Aorta (tissue), 5 donors: ENCODE data around the gene TMEM269. TPM values are rescaled to one million over a fixed set of nuclear protein-coding genes. Genes with fewer than 3 reads are reported as not detected.

Experiments
- ATAC-seq: fragments of 200-7000 bp; cut with Tn5 transposase; one replicate; pipeline ENCODE4 v1.9.1; 2022; ENCODE audit warnings: moderate library complexity; ENCODE audit not compliant: low FRiP score
- DNase-seq, 2 donors: peaks; one replicate each; pipeline ENCODE4 v3.0.0-alpha.2; 2020
- H3K27ac ChIP-seq, 2 donors: one replicate each; pipeline ENCODE4 v1.5.1; 2013; ENCODE audit warnings: low read length in 2 of 2, mild to moderate bottlenecking in 2 of 2, moderate library complexity in 2 of 2, control low read depth in 1 of 2, inconsistent platforms in 1 of 2, low read depth in 1 of 2
- H3K27me3 ChIP-seq, 2 donors: one replicate each; pipeline ENCODE4 v1.6.1; 2013; ENCODE audit warnings: control low read depth in 1 of 2, low read length in 1 of 2, mild to moderate bottlenecking in 1 of 2, moderate library complexity in 1 of 2; ENCODE audit not compliant: insufficient read depth in 2 of 2, control insufficient read depth in 1 of 2
- H3K36me3 ChIP-seq, 2 donors: one replicate each; pipeline ENCODE4 v1.6.1; 2013; ENCODE audit warnings: control low read depth in 1 of 2, low read length in 1 of 2, mild to moderate bottlenecking in 1 of 2; ENCODE audit not compliant: insufficient read depth in 2 of 2, control insufficient read depth in 1 of 2
- H3K4me1 ChIP-seq, 2 donors: one replicate each; pipeline ENCODE4 v1.6.1; 2013; ENCODE audit warnings: low read length in 2 of 2, control low read depth in 1 of 2, mild to moderate bottlenecking in 1 of 2, moderate library complexity in 1 of 2; ENCODE audit not compliant: insufficient read depth in 2 of 2, control insufficient read depth in 1 of 2
- H3K4me3 ChIP-seq, 2 donors: one replicate each; pipeline ENCODE4 v1.5.1; 2013; ENCODE audit warnings: low read length in 2 of 2, control low read depth in 1 of 2, mild to moderate bottlenecking in 1 of 2
- H3K9me3 ChIP-seq: one replicate; pipeline ENCODE4 v1.6.1; 2013; ENCODE audit warnings: mild to moderate bottlenecking, low read length; ENCODE audit not compliant: control insufficient read depth
- WGBS, 2 donors: extraction: QIAGEN DNeasy Blood & Tissue Kit; methylation state at CpG; one replicate each; pipeline ENCODE4 v1.1.7; 2013; 5-methylcytosine and 5-hydroxymethylcytosine counted together
- intact Hi-C, 2 donors: fragments of 100-400 bp; cut with DNase I; formaldehyde crosslinking; loops; one replicate each; pipeline versions ENCODE4 v1.14.2 to v1.15.0; 2022
- polyA plus RNA-seq, 2 donors: library from polyadenylated mRNA; stranded (reverse); fragments of 200-250 nt; gene quantifications; one replicate each; pipeline ENCODE4 v1.2.3, GENCODE V29; 2013
- total RNA-seq, 2 donors: library from RNA; stranded (reverse); fragmentation: NEBNext Ultra II Directional; extraction: Animal tissue kit (Norgen Biotek cat#: 25700); gene quantifications; one replicate each; pipeline ENCODE4 v1.2.1, GENCODE V29; 2021
- donor health status: healthy with polysubstance abuse.
- donor health status: Bipolar disorder and iron deficiency.
- donor health status: DM: no; HTN: no; CAD: no.
- donor health status: DM: no; HTN: no; CAD: no.
- donor health status: DM: yes; HTN: yes; CAD: no.

The TMEM269 gene
- total and polyA plus RNA-seq, 4 donors = 0.13 TPM; not detected in 3

DNA sequence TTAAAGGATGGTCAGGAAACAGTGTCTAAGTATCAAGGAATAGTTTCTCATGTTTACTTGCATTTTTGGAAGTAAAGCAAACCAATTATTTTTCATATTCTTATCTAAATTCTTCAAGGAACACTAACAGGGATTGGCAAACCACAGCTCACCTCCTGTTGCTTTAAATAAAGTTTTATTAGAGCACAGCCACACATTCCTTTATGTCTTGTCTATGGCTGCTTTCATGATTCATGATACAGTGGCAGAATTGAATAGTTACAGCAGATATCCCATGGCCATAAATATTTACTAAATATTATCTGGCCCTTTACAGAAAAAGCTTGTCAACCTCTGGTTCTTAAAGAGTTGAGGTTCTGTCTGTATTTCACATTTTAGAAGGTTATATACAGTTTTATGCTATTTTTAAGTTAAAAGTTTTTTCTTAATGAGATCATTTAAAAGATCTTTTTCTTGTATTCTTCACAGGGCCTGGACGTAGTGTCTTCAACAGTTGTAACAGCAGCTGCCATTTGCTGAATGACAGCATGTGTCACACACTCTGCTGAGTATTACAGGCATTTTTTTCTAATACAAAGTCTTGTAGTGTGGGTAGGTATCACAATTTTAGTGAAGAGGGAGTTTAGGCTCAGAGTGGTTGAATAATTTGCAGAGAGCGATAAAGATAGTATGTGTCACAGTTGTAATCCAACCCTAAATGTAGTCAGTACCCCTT is 64.2 kb downstream of the TMEM269 start:
- intact Hi-C loops = loop anchor here (10.0 kb wide), 2 partner anchors 84 to 164 kb away; partner anchors contain the start of genes C1orf50 (in 1 of the 2), P3H1 (in 1 of the 2) and YBX1 (in 1 of the 2)
- Histone ChIP-seq H3K27me3 (no peaks in the 10 kb centered on the region), H3K36me3 (peaks cover 0 to 2% of the 10 kb centered on the region in 2 donors), H3K9me3 (no peaks in the 10 kb centered on the region), H3K27ac (no peak overlapping the region), H3K4me1 (peaks cover 0 to 2% of the 10 kb centered on the region in 2 donors), H3K4me3 (no peak overlapping the region)
- ATAC-seq (no peak), DNase-seq (no peak)
- WGBS, 2 donors = 90 to 94% methylated on average over 2 of the region's 2 CpGs

DNA sequence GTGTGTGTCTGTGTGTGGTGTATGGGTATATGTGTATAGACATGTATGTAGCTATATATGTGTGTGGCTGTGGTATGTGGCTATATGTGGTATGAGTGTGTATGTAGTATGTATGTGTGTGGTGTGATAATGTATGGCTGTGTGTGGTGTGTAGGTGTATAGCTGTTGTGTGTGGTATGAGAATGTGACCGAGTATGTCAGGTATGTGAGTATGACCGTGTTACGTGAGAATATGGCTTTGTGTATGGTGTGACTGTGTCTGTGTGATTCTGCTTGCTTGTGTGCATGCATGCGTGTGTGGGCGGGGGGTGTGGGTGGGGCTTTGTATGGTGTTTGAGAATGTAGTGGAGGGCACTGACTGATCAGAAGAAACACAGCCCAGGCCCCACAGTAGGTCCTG is 65.2 kb downstream of the TMEM269 start:
- peaks cover 0 to 2% of the 10 kb centered on the region in 2 donors for H3K36me3 ChIP-seq
- intact Hi-C loops = loop anchor here (10.0 kb wide), 2 partner anchors 85 to 165 kb away; partner anchors contain the start of genes C1orf50 (in 1 of the 2), P3H1 (in 1 of the 2) and YBX1 (in 1 of the 2)
- no peaks in the 10 kb centered on the region for H3K27me3 ChIP-seq
- 92 to 96% methylated on average over 5 of the region's 5 CpGs for WGBS, 2 donors
- ATAC-seq (no peak), DNase-seq (no peak)
- H3K9me3 ChIP-seq = no peaks in the 10 kb centered on the region
- no peak overlapping the region for H3K4me3 ChIP-seq
- H3K4me1 ChIP-seq = peaks cover 0 to 2% of the 10 kb centered on the region in 2 donors
- H3K27ac ChIP-seq = no peak overlapping the region

Other genes starting within 250 kb of the TMEM269 start
- 10 to 100 TPM; 14.1 to 16.4 TPM for gene PPIH, start 126.6 kb upstream of the TMEM269 start, total RNA-seq
- 10 to 100 TPM; 24.0 to 32.5 TPM for gene PPIH, start 126.6 kb upstream of the TMEM269 start, polyA plus RNA-seq
- gene YBX1, start 102.6 kb upstream of the TMEM269 start, total RNA-seq = 100 to 1,000 TPM; 393 to 498 TPM
- 1,000 to 10,000 TPM in 1 of 2 donors, 100 to 1,000 TPM in 1; 816 to 1,633 TPM for gene YBX1, start 102.6 kb upstream of the TMEM269 start, polyA plus RNA-seq
- under 1 TPM; 0.39 to 0.94 TPM for gene CLDN19, start 44.8 kb upstream of the TMEM269 start, total RNA-seq
- not detected for gene CLDN19, start 44.8 kb upstream of the TMEM269 start, polyA plus RNA-seq
- 10 to 100 TPM; 37.7 to 54.6 TPM for gene P3H1, start 18.0 kb upstream of the TMEM269 start, total RNA-seq
- 10 to 100 TPM; 15.2 to 64.3 TPM for gene P3H1, start 18.0 kb upstream of the TMEM269 start, polyA plus RNA-seq
- gene C1orf50, start 17.7 kb upstream of the TMEM269 start, total RNA-seq = 1 to 10 TPM; 3.6 to 8.5 TPM
- gene C1orf50, start 17.7 kb upstream of the TMEM269 start, polyA plus RNA-seq = 10 to 100 TPM in 1 of 2 donors, 1 to 10 TPM in 1; 1.6 to 10.6 TPM
- 10 to 100 TPM in 1 of 2 donors, 1 to 10 TPM in 1; 7.1 to 12.8 TPM for gene ERMAP, start 32.1 kb downstream of the TMEM269 start, total RNA-seq
- 10 to 100 TPM in 1 of 2 donors, 1 to 10 TPM in 1; 5.9 to 10.1 TPM for gene ERMAP, start 32.1 kb downstream of the TMEM269 start, polyA plus RNA-seq
- gene SVBP, start 32.4 kb downstream of the TMEM269 start, total RNA-seq = 10 to 100 TPM; 15.9 to 17.3 TPM
- gene SVBP, start 32.4 kb downstream of the TMEM269 start, polyA plus RNA-seq = 10 to 100 TPM; 37.0 to 37.8 TPM
- gene ZNF691, start 61.6 kb downstream of the TMEM269 start, total RNA-seq = 1 to 10 TPM; 5.4 to 9.8 TPM
- 10 to 100 TPM in 1 of 2 donors, 1 to 10 TPM in 1; 7.4 to 10.4 TPM for gene ZNF691, start 61.6 kb downstream of the TMEM269 start, polyA plus RNA-seq
- gene SLC2A1, start 173.9 kb downstream of the TMEM269 start, total RNA-seq = 100 to 1,000 TPM in 1 of 2 donors, 10 to 100 TPM in 1; 87.7 to 124 TPM
- gene SLC2A1, start 173.9 kb downstream of the TMEM269 start, polyA plus RNA-seq = 10 to 100 TPM in 1 of 2 donors, 1 to 10 TPM in 1; 6.4 to 11.6 TPM